HPDE6-E6E7 (cell line): ENCODE results near the gene PCYT1A.
"Not testable (repeated sequence)": the region's sequence is repeated elsewhere in the genome, so short reads cannot be mapped to it uniquely, and the experiment has no call there.

Source experiments
- DNase-seq: peaks from one replicate; pipeline ENCODE4 v3.0.0; 2011; ENCODE audit warnings: missing footprints; ENCODE audit errors: extremely low spot score

The PCYT1A gene

GRCh38 chr3:196192524-196193051, 94.9 kb downstream of the PCYT1A start:
- no peak for DNase-seq

GRCh38 chr3:196192036-196192523, 95.4 kb downstream of the PCYT1A start:
- no peak for DNase-seq

- DNase-seq = no peak
These were observed 97.8 kb downstream of the PCYT1A start for GRCh38 chr3:196189566-196190347.

GRCh38 chr3:196186651-196187573, 100.6 kb downstream of the PCYT1A start:
- DNase-seq = no peak

- DNase-seq = no peak
These were observed 102.6 kb downstream of the PCYT1A start for GRCh38 chr3:196184881-196185280.

GRCh38 chr3:196184169-196184432, 103.4 kb downstream of the PCYT1A start:
- not testable (repeated sequence) for DNase-seq

GRCh38 chr3:196181127-196181546, 106.4 kb downstream of the PCYT1A start:
- DNase-seq = no peak

GRCh38 chr3:196180346-196180745, 107.2 kb downstream of the PCYT1A start:
- no peak for DNase-seq
